A673 (cell line): Measurements from ENCODE around the gene HK3. TPM values are rescaled to one million over a fixed set of nuclear protein-coding genes. Genes with fewer than 3 reads are reported as not detected.

Source experiments
- BruUV-seq: library from RNA; stranded (reverse); fragments of 400-500 nt; replicated peaks from 2 replicates; lab custom pipeline; 2021; lab: Mats Ljungman, UMichigan
- CTCF ChIA-PET: fragments of 300-600 bp; sonication (Branson Sonifier 250); formaldehyde crosslinking; loops from one replicate; lab custom pipeline; 2022; ENCODE audit warnings: antibody characterized with exemption; lab: Charles Lee
- POLR2A ChIA-PET: fragments of 300-600 bp; sonication (Branson Sonifier 250); formaldehyde crosslinking; loops from one replicate; lab custom pipeline; 2022; ENCODE audit warnings: antibody characterized with exemption; ENCODE audit not compliant: low non-redundant PET; lab: Charles Lee
- DNase-seq: peaks from one replicate; pipeline ENCODE4 v3.0.0-alpha.2; 2015; ENCODE audit warnings: low spot score
- H3K27ac ChIP-seq: fragments of 200-600 bp; sonication (generic); 2 replicates; pipeline ENCODE4 v1.5.1; 2016; ENCODE audit warnings: mixed run types, low read depth, mild to moderate bottlenecking, mixed read lengths, antibody characterized with exemption, low read length; ENCODE audit not compliant: poor library complexity, severe bottlenecking
- H3K27me3 ChIP-seq: fragments of 200-600 bp; sonication (generic); replicated peaks from 2 replicates; pipeline ENCODE4 v1.6.1; 2017; ENCODE audit warnings: mixed run types, low read depth, mild to moderate bottlenecking, mixed read lengths, antibody characterized with exemption, low read length; ENCODE audit not compliant: insufficient read depth, poor library complexity
- H3K36me3 ChIP-seq: fragments of 200-600 bp; sonication (generic); 2 replicates; pipeline ENCODE4 v1.6.1; 2016; ENCODE audit warnings: mixed run types, mild to moderate bottlenecking, mixed read lengths, antibody characterized with exemption, low read length; ENCODE audit not compliant: insufficient read depth, poor library complexity, severe bottlenecking
- H3K4me1 ChIP-seq: fragments of 200-600 bp; sonication (generic); 2 replicates; pipeline ENCODE4 v1.6.1; 2017; ENCODE audit warnings: mixed run types, mild to moderate bottlenecking, mixed read lengths, antibody characterized with exemption, low read length; ENCODE audit not compliant: insufficient read depth, poor library complexity, severe bottlenecking
- H3K4me3 ChIP-seq: fragments of 200-600 bp; sonication (generic); 2 replicates; pipeline ENCODE4 v1.5.1; 2016; ENCODE audit warnings: low read depth, mixed run types, mild to moderate bottlenecking, mixed read lengths, low read length; ENCODE audit not compliant: poor library complexity, severe bottlenecking
- H3K9me3 ChIP-seq: fragments of 200-600 bp; sonication (generic); 2 replicates; pipeline ENCODE4 v1.6.1; 2016; ENCODE audit warnings: mixed run types, low read depth, mild to moderate bottlenecking, mixed read lengths, antibody characterized with exemption, low read length; ENCODE audit not compliant: poor library complexity, severe bottlenecking
- EZH2 ChIP-seq: fragments of 200-600 bp; sonication (generic); IDR thresholded peaks from 2 replicates; pipeline ENCODE4 v1.6.1; 2017; ENCODE audit warnings: borderline replicate concordance, low read depth, mild to moderate bottlenecking, mixed read lengths, antibody characterized with exemption, low read length; ENCODE audit not compliant: poor library complexity, severe bottlenecking
- intact Hi-C: fragments of 100-400 bp; cut with micrococcal nuclease; formaldehyde crosslinking; loops from one replicate; pipeline ENCODE4 v1.10.0; 2022; ENCODE audit not compliant: unreplicated experiment
- total RNA-seq: library from RNA; stranded (reverse); gene quantifications from 2 replicates; pipeline ENCODE4 v1.2.3, GENCODE V29; 2021
- TF ChIP-seq, protein P1 (sequence below): fragments of 300-800, 200-600 bp; sonication (generic); conservative IDR thresholded peaks from 2 replicates; pipeline ENCODE4 v1.5.1; 2017; ENCODE audit warnings: low read depth, mild to moderate bottlenecking, antibody characterized with exemption, low read length, moderate library complexity, mixed read lengths

The HK3 gene
- total RNA-seq, 1 experiment from 2014 or later = 0.84 TPM

GRCh38 chr5:176835918-176836317, 63.2 kb downstream of the HK3 start:
- Histone ChIP-seq H3K9me3 (no peaks in the 10 kb centered on the region), H3K27ac (no peak overlapping the region), H3K4me3 (no peak overlapping the region), H3K4me1 (no peaks in the 10 kb centered on the region), H3K27me3 (no peaks in the 10 kb centered on the region), H3K36me3 (no peaks in the 10 kb centered on the region)
- no TSS peak for BruUV-seq
- no peak for DNase-seq
- CTCF ChIA-PET = interaction anchor here (0.6 kb wide), 1 partner anchor 34 kb away, joined by 4 read pairs; no protein-coding TSS in a partner anchor
- POLR2A ChIA-PET = no interaction called here
- TF ChIP-seq, protein P1, sequence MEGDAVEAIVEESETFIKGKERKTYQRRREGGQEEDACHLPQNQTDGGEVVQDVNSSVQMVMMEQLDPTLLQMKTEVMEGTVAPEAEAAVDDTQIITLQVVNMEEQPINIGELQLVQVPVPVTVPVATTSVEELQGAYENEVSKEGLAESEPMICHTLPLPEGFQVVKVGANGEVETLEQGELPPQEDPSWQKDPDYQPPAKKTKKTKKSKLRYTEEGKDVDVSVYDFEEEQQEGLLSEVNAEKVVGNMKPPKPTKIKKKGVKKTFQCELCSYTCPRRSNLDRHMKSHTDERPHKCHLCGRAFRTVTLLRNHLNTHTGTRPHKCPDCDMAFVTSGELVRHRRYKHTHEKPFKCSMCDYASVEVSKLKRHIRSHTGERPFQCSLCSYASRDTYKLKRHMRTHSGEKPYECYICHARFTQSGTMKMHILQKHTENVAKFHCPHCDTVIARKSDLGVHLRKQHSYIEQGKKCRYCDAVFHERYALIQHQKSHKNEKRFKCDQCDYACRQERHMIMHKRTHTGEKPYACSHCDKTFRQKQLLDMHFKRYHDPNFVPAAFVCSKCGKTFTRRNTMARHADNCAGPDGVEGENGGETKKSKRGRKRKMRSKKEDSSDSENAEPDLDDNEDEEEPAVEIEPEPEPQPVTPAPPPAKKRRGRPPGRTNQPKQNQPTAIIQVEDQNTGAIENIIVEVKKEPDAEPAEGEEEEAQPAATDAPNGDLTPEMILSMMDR = no peak
- no peak for TF ChIP-seq EZH2
- intact Hi-C loops = no loop called here

GRCh38 chr5:176833286-176833685, 65.9 kb downstream of the HK3 start:
- Histone ChIP-seq H3K27me3 (no peaks in the 10 kb centered on the region), H3K9me3 (no peaks in the 10 kb centered on the region), H3K36me3 (no peaks in the 10 kb centered on the region), H3K4me3 (no peak overlapping the region), H3K4me1 (no peaks in the 10 kb centered on the region), H3K27ac (no peak overlapping the region)
- intact Hi-C loops = no loop called here
- ChIA-PET POLR2A (no interaction called here), CTCF (no interaction called here)
- TF ChIP-seq, protein P1 = no peak
- no peak for TF ChIP-seq EZH2
- no peak for DNase-seq
- no TSS peak for BruUV-seq

DNA sequence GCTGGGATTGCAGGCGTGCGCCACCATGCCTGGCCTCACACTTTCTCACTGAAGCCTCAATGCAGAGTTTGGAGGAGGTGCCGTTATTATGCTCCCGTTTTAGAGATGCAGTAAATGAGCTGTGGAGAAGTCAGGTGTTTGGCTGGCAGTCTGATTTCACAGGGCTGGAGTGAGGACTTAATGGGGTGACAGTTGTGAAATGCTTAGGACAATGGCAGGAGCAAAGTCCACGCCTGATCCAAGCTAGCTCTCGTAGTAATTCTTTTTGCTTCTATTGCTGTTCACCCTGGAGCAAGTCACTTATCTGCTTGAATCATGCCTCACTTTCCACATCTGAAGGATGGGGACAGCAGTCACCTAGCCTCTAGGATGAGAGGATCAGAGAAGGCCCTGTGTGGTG, 67.0 kb downstream of the HK3 start:
- Histone ChIP-seq H3K9me3 (no peaks in the 10 kb centered on the region), H3K4me1 (no peaks in the 10 kb centered on the region), H3K4me3 (no peak overlapping the region), H3K36me3 (no peaks in the 10 kb centered on the region), H3K27me3 (no peaks in the 10 kb centered on the region), H3K27ac (no peak overlapping the region)
- ChIA-PET POLR2A (interaction anchor here (0.5 kb wide), 1 partner anchor 180 kb away, joined by 7 read pairs; no protein-coding TSS in a partner anchor), CTCF (no interaction called here)
- no TSS peak for BruUV-seq
- TF ChIP-seq, protein P1 = no peak
- TF ChIP-seq EZH2 = no peak
- intact Hi-C loops = no loop called here
- no peak for DNase-seq
